ENCODE results near the gene TMC6. TPM values are rescaled to one million over a fixed set of nuclear protein-coding genes. Genes with fewer than 3 reads are reported as not detected.
A peak's percentile ranks its signal among the peaks of the same experiment; 100 is the strongest.
"Not testable (repeated sequence)": the region's sequence is repeated elsewhere in the genome, so short reads cannot be mapped to it uniquely, and the experiment has no call there.

Gene TMC6
- total RNA-seq, 1 experiment from 2014 or later = 34.5 TPM

- DNase-seq (ENCODE audit: low spot score) = no peak
Measured at GRCh38 chr17:78154903-78155811, 26.6 kb upstream of the TMC6 start.

GRCh38 chr17:78151514-78152008 is 23.0 kb upstream of the TMC6 start:
- DNase-seq (ENCODE audit: low spot score) = no peak

GRCh38 chr17:78148286-78149016 is 19.9 kb upstream of the TMC6 start:
- no peak for DNase-seq (ENCODE audit: low spot score)

GRCh38 chr17:78147315-78147998 is 18.9 kb upstream of the TMC6 start:
- no peak for DNase-seq (ENCODE audit: low spot score)

DNA sequence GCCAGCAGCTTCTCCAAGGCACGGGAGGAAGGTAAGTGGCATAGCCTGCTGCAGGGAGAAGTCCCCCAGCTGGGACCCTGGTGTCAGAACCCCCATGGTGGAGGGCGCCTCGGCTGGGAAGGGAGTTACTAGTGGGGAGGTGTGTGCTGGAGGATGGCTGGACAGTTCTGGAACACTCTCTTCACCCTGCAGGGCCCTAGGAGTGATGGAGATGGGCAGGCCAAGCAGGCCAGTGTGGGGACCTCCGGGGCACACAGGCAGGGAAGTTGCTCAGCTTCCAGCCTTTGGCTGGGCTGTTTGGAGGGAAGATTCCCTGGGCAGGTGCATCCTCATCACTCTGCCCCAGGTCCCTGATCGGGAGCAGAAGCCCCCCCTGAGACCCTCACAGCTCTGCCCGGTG is 18.3 kb upstream of the TMC6 start:
- DNase-seq (ENCODE audit: low spot score) = no peak

GRCh38 chr17:78146471-78146869 is 17.9 kb upstream of the TMC6 start:
- DNase-seq (ENCODE audit: low spot score) = no peak

DNA sequence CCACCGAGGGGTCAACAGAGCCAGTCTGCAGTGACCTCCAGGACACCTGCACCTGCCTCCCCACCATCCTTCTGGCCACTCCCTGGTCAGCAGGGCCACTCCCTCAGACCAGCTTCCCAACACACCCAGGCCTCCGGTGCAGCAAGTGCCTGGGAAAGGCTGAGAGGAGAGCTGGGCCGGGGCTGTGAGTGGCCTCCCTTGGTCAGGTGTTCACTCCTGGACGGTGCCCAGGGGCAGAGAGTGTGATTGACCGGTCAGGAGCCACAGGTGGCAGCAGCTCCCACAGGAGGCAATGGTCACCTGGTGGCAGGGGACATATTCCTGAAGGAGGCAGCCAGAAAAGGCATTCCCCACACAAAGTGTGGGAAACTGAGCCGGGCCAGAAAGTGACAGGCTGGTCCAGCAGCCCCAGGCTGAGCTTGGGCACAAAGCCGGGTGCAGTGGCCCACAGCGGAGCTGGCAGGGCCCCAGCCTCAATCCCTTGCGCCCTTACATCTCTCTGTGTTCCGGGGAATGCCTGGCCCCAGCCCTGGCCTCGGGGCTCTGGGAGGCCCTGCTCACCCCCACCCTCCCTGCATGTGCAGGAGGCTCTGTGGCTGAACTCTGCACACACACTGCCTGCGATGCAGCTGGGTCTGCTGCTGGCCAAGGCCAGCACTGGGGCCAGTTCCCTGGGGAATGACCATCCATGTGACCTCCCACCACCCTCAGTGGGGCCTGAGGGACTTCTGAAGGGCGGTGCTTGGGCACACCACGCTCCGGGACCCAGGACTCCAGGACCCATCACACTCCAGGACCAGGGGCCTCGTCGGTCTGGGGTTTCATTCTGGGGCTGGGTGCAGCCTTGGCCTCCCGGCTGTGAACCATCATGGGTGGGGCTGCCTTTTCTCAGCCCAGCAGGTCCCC is 16.4 kb upstream of the TMC6 start:
- DNase-seq (ENCODE audit: low spot score) = peak; percentile 52

DNA sequence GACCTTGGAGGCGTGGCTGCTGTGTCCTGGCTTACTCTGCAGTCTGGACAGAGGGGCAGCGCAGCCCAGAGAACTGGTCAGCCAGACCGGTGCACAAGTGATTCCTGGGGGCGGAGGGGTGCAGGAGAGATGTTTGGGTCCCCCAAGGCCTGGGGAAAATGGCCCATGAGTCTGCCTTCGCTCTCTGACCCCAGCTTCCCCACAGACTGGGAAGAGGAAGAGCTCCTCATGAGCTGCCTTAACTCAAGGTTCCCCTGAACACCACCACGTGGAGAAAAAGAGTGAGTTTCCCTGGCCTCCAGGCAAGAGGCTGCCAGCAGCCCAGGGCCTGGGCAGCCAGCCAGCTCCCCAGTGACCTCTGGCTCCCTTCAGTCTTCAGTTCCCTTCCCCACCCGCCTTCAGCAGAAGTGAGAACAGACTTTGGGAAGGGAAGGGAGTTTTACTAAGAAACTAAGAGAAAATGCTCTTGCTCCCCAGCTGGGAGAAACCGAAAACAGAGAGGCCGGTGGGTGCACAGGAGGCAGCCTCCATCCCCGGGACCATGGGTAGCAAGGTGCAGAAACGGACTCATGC is 15.7 kb upstream of the TMC6 start:
- peak; percentile 76 for DNase-seq (ENCODE audit: low spot score)

GRCh38 chr17:78143214-78144146 is 14.9 kb upstream of the TMC6 start:
- DNase-seq (ENCODE audit: low spot score) = no peak

DNA sequence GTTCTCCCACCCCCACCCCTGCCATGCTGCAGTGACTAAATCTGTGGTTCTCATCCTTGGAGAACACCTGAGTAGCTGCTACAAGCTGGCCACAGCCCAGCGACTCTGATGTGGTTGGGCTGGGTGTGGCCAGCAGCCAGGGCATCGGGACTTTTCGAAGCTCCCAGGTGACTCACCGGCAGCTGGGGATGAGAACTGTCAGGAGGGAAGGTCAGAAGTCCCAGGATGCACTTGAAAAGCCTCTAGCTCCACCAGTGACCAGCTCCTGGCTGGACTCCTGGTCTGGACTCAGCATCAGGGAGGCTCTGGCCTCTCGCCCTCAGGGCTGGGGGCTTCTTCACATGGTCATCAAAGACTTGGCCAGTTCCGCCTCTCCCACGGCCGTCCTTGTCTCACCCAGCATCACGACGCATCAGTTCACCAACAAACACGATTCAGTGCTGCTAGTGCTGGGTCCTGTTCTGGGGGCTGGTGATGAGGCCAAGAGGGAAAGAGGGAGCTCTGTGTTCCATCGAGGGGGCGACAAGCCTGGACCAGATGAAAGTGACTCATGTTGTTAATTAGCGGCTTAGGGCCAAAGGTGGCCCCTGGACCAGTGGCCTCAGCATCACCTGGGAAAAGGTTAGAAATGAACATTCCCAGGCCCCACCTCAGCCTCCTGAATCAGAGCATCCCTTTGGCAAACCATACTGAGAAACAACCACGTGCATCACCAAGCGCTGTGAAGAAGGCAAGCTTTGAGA is 13.7 kb upstream of the TMC6 start:
- peak; percentile 97 for DNase-seq (ENCODE audit: low spot score)

GRCh38 chr17:78141437-78142118 is 13.0 kb upstream of the TMC6 start:
- DNase-seq (ENCODE audit: low spot score) = no peak

- DNase-seq (ENCODE audit: low spot score) = peak; percentile 90
Measured at GRCh38 chr17:78140169-78141051, 11.9 kb upstream of the TMC6 start.

GRCh38 chr17:78139861-78140168 is 11.3 kb upstream of the TMC6 start:
- not testable (repeated sequence) for DNase-seq (ENCODE audit: low spot score)

DNA sequence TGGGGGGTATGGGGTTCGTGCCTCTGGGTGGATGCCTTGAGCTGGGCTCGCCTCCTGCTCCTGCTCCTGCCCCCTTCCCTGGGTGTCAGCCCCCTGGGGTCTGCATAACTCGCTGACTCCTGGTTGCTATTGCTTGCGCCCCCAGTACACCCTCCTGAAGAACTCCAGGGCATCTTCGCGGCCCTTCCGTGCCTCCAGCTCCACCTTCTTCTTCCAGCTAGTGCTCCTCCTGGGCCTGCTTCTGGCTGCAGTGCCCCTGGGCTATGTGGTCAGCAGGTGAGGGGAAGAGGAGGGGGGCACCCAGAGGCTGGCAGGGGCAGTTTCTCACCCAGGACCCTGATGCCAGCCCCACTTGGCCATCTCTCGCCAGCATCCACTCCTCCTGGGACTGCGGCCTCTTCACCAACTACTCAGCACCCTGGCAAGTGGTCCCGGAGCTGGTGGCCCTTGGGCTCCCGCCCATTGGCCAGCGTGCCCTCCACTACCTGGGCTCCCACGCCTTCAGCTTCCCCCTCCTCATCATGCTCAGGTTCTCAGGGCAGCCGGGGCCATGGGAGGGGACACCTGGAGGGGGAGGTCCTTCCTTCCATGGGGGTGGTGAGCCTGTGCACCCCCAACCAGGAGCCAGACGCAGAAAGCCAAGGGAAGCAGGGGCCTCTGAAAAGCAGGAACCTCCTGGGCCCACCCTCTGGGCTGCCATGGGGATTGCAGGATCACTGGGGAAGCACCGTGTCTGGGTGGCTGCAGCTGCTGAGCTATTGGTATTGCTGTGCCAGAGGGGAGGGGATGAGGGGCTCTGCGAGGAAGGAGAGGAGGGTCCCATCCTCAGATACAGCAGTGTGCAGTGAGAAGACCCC is 9.9 kb upstream of the TMC6 start:
- DNase-seq (ENCODE audit: low spot score) = no peak

GRCh38 chr17:78137392-78138203 is 9.0 kb upstream of the TMC6 start:
- DNase-seq (ENCODE audit: low spot score) = no peak
